GM23338 (cell line): ENCODE data around the gene KICS2.

ENCODE experiments used
- CTCF ChIP-seq, 2 experiments: fragments of 200-600 bp in 1 of 2; sonication (generic) in 1 of 2; conservative IDR thresholded peaks; 2 replicates each; pipeline versions ENCODE4 v1.5.1 to v1.6.1; 2016 to 2017; ENCODE audit warnings: antibody characterized with exemption in 2 of 2, low read depth in 2 of 2, mild to moderate bottlenecking in 2 of 2, moderate library complexity in 1 of 2
- REST ChIP-seq: IDR thresholded peaks from one replicate; pipeline ENCODE4 v1.6.1; 2018; ENCODE audit warnings: antibody characterized with exemption; ENCODE audit not compliant: unreplicated experiment

- TF ChIP-seq CTCF (conservative IDR thresholded peaks at IDR 0.05; ENCODE audit: low read depth in 2 of 2) (no peak), REST (no peak)
Observed at GRCh38 chr12:64205542-64205941, 16.6 kb downstream of the KICS2 start.
